H1 (cell line): ENCODE measurements around the gene PIK3CG. TPM values are rescaled to one million over a fixed set of nuclear protein-coding genes. Genes with fewer than 3 reads are reported as not detected.

Source experiments
- ASH2L ChIP-seq: fragments of 200-600, 300-600 bp; sonication (generic); IDR thresholded peaks from one replicate; pipeline ENCODE4 v1.7.1; 2017; ENCODE audit warnings: low read length
- CHD1 ChIP-seq: IDR thresholded peaks from 2 replicates; pipeline ENCODE4 v1.6.1; 2012; ENCODE audit warnings: low read depth, low read length, improper control_type of control experiment
- CREB1 ChIP-seq: IDR thresholded peaks from 2 replicates; pipeline ENCODE4 v1.6.1; 2012; ENCODE audit warnings: inconsistent platforms
- EZH2 ChIP-seq: fragments of 200-600 bp; sonication (generic); IDR thresholded peaks from 2 replicates; pipeline ENCODE4 v1.7.1; 2012; ENCODE audit warnings: low read depth, mild to moderate bottlenecking, moderate library complexity, low read length, inconsistent platforms; ENCODE audit not compliant: severe bottlenecking
- HDAC2 ChIP-seq, 2 experiments: fragments of 300-600 bp in 1 of 2; sonication (generic) in 1 of 2; IDR thresholded peaks; 2 replicates each; pipeline ENCODE4 v1.6.1; 2011 to 2012; ENCODE audit warnings: low read depth in 2 of 2, low read length in 2 of 2, mild to moderate bottlenecking in 2 of 2, moderate library complexity in 2 of 2, borderline replicate concordance in 1 of 2, inconsistent platforms in 1 of 2
- NRF1 ChIP-seq: IDR thresholded peaks from 2 replicates; pipeline ENCODE4 v1.6.1; 2011; ENCODE audit warnings: mild to moderate bottlenecking, low read depth, low read length, improper control_type of control experiment
- RFX5 ChIP-seq: IDR thresholded peaks from 2 replicates; pipeline ENCODE4 v1.6.1; 2011; ENCODE audit warnings: low read depth, low read length, improper control_type of control experiment, borderline replicate concordance
- SP2 ChIP-seq: IDR thresholded peaks from 2 replicates; pipeline ENCODE4 v1.6.1; 2012; ENCODE audit warnings: mild to moderate bottlenecking, low read length, inconsistent platforms
- SUZ12 ChIP-seq: fragments of 200-600 bp; sonication (generic); IDR thresholded peaks from 2 replicates; pipeline ENCODE4 v1.6.1; 2012; ENCODE audit warnings: mild to moderate bottlenecking, inconsistent platforms, low read length, moderate library complexity, mixed read lengths
- TAF7 ChIP-seq: optimal IDR thresholded peaks from 2 replicates; pipeline ENCODE3; 2011; ENCODE audit warnings: low read depth, mild to moderate bottlenecking, inconsistent platforms, low read length, moderate library complexity, borderline replicate concordance
- TEAD4 ChIP-seq: IDR thresholded peaks from 2 replicates; pipeline ENCODE4 v1.6.1; 2012; ENCODE audit warnings: low read depth, low read length, inconsistent platforms, mixed read lengths
- polyA plus RNA-seq, 7 experiments: library from polyadenylated mRNA; depleted of rRNA in 3 of 7; stranded (reverse) in 5 of 7; unstranded in 2 of 7; fragments of >200 nt in 5 of 7; fragments of 200-250 nt in 2 of 7; gene quantifications; 1 replicate in 5 of 7; 2 replicates in 1 of 7; 4 replicates in 1 of 7; pipeline versions ENCODE4 v1.2.1 to v1.2.3, GENCODE V29; 2011 to 2013; ENCODE audit warnings: missing spikeins in 2 of 7, mixed read lengths in 2 of 7
- total RNA-seq: library from RNA; stranded (reverse); fragmentation: NEBNext Ultra II Directional; extraction: Animal tissue kit (Norgen Biotek cat#: 25700); gene quantifications from 2 replicates; pipeline ENCODE4 v1.2.1, GENCODE V29; 2021

Gene PIK3CG
- total and polyA plus RNA-seq, 2 of the 8 experiments (the other 6 are each of a cell fraction or from before 2014, with no cell fraction given) = not detected

- TF ChIP-seq HDAC2 (IDR thresholded peaks at IDR 0.05; ENCODE audit: borderline replicate concordance in 1 of 2, low read depth in 2 of 2, low read length in 2 of 2) (no peak), TAF7 (no peak), CREB1 (no peak), RFX5 (no peak), CHD1 (no peak), SUZ12 (no peak), EZH2 (no peak), SP2 (no peak), NRF1 (no peak), TEAD4 (no peak), ASH2L (no peak)
Observed at GRCh38 chr7:106864298-106865081, 592 bp upstream of the PIK3CG start (continued).
